ENCODE results near the gene PTPRM. TPM values are rescaled to one million over a fixed set of nuclear protein-coding genes. Genes with fewer than 3 reads are reported as not detected.

Gene PTPRM
- polyA plus RNA-seq, 2 of the 4 experiments (the other 2 are of a cell fraction), result 44.5 to 199 TPM

DNA sequence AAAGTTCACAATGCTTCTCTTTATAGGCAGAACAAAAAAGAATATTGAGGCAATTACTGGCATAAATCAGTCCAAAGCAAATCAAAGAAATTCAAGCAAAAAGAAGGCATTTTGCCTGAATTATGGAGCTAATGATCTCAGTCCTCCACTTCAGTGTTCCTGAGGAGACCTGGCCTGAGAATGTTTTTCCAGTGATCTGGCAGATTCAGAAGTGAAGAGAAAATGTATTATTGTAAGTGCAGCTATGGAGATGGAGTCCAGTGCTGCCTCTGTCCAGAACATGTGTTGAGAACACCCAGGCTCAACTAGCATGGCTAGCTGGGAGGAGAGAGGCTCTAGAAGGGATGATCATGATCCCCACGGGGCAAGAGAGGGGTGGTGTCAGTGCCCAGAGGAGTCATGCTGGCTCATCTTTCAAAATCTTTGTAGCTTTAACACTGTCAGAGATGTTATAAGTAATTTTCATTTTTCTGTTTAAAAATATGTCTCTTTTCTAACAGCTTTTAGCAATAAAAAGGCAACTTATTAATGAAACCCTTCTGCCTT lies 675.1 kb downstream of the PTPRM start:
- Histone ChIP-seq H3K27ac (no peak overlapping the region), H3K9me3 (no peaks in the 10 kb centered on the region), H3K4me1 (no peaks in the 10 kb centered on the region), H3K4me3 (no peak overlapping the region), H3K4me2 (no peak overlapping the region)
- no peak for FAIRE-seq
- ATAC-seq, result no peak
- TF ChIP-seq REST (IDR thresholded peaks at IDR 0.05) (no peak), KDM1A (IDR thresholded peaks at IDR 0.05; ENCODE audit: low read depth) (no peak), FOSL2 (IDR thresholded peaks at IDR 0.05) (no peak), FOSL2 (CRISPR knock-in tag; IDR thresholded peaks at IDR 0.05) (no peak), EHMT2 (IDR thresholded peaks at IDR 0.05; ENCODE audit: low read depth) (no peak), MAX (IDR thresholded peaks at IDR 0.05) (no peak), HOXB13 (CRISPR knock-in tag; IDR thresholded peaks at IDR 0.05; ENCODE audit: low read depth) (no peak), CHD2 (IDR thresholded peaks at IDR 0.05; ENCODE audit: low read length, partially characterized antibody) (no peak), POLR2A (IDR thresholded peaks at IDR 0.05; ENCODE audit: low read length) (no peak)
- 64% methylated on average over 1 of the region's 1 CpG for WGBS (ENCODE audit: missing lambda C conversion rate)
- no peak for DNase-seq (ENCODE audit: low read depth in 1 of 2, low spot score in 1 of 2)
- POLR2A ChIA-PET, result no interaction called here
- CTCF ChIA-PET, result no interaction called here

DNA sequence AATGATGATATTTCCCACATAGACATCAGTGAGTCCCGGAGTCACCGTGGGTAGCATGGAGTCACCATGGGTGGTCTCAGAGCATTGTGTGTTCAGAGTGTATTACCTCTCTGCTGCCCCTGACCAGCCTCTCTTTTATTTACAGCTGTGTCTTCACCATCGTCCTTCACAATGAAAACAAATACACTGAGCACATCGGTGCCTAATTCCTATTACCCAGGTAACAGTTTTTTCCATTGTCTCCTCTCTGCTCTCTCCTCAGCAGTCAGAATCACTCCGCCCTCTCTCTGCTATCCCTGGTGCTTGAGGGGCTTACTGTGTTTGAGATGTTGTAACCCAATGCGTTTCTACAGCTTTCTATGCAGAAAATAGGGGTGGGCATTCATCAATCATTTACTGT lies 680.6 kb downstream of the PTPRM start:
- ChIA-PET CTCF (no interaction called here), POLR2A (no interaction called here)
- H3K4me2 ChIP-seq, result no peak overlapping the region
- no peaks in the 10 kb centered on the region for H3K4me1 ChIP-seq
- WGBS (ENCODE audit: missing lambda C conversion rate), result 86% methylated on average over 6 of the region's 6 CpGs
- no peak overlapping the region for H3K4me3 ChIP-seq
- no peak for FAIRE-seq
- no peak for DNase-seq (ENCODE audit: low read depth in 1 of 2, low spot score in 1 of 2)
- TF ChIP-seq FOXS1 (CRISPR knock-in tag; IDR thresholded peaks at IDR 0.05), result no peak
- TF ChIP-seq, protein P1, sequence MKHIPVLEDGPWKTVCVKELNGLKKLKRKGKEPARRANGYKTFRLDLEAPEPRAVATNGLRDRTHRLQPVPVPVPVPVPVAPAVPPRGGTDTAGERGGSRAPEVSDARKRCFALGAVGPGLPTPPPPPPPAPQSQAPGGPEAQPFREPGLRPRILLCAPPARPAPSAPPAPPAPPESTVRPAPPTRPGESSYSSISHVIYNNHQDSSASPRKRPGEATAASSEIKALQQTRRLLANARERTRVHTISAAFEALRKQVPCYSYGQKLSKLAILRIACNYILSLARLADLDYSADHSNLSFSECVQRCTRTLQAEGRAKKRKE (CRISPR knock-in tag; IDR thresholded peaks at IDR 0.05; ENCODE audit: low read depth), result no peak
- TF ChIP-seq HOXB13 (CRISPR knock-in tag; IDR thresholded peaks at IDR 0.05; ENCODE audit: low read depth), result no peak
- TF ChIP-seq BCL3 (IDR thresholded peaks at IDR 0.05), result no peak
- no peak overlapping the region for H3K27ac ChIP-seq
- ATAC-seq, result no peak
- no peaks in the 10 kb centered on the region for H3K9me3 ChIP-seq

DNA sequence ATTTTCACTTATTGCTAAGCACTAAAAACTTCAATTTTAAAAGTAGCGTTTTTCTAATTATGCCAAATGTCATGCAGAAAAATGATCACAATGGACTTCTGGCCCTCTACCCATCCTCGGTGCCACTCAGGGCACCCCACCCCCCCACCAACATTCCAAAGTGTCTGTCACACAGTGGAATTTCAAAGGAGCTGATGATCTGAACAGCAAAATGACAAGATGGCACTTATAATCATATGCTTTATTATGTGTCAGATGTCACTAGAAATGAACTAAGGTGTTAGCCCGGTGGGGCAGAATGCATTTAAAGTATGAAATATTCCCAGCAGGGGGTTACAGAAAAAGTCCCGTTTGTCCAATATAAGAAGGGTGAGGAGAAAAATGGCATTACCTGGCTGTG lies 681.5 kb downstream of the PTPRM start:
- Histone ChIP-seq H3K4me3 (no peak overlapping the region), H3K4me2 (no peak overlapping the region), H3K4me1 (no peaks in the 10 kb centered on the region), H3K9me3 (no peaks in the 10 kb centered on the region), H3K27ac (no peak overlapping the region)
- ChIA-PET CTCF (no interaction called here), POLR2A (no interaction called here)
- FAIRE-seq (no peak), DNase-seq (ENCODE audit: low read depth in 1 of 2, low spot score in 1 of 2) (no peak), ATAC-seq (no peak)
- WGBS (ENCODE audit: missing lambda C conversion rate), result 82% methylated on average over 4 of the region's 4 CpGs
- TF ChIP-seq PBX3 (IDR thresholded peaks at IDR 0.05) (no peak), ZC3H11A (IDR thresholded peaks at IDR 0.05) (no peak), MAX (IDR thresholded peaks at IDR 0.05) (no peak), CEBPB (IDR thresholded peaks at IDR 0.05) (no peak), SMC3 (IDR thresholded peaks at IDR 0.05) (no peak), HOXB13 (CRISPR knock-in tag; IDR thresholded peaks at IDR 0.05; ENCODE audit: low read depth) (no peak), ZFP36 (IDR thresholded peaks at IDR 0.05; ENCODE audit: borderline replicate concordance, partially characterized antibody) (no peak), FOXS1 (CRISPR knock-in tag; IDR thresholded peaks at IDR 0.05) (no peak), FOSB (CRISPR knock-in tag; IDR thresholded peaks at IDR 0.05) (no peak), EHMT2 (IDR thresholded peaks at IDR 0.05; ENCODE audit: low read depth) (no peak), CBX2 (IDR thresholded peaks at IDR 0.05; ENCODE audit: borderline replicate concordance, low read depth) (no peak), PHF8 (IDR thresholded peaks at IDR 0.05; ENCODE audit: borderline replicate concordance, low read depth) (no peak), RARB (CRISPR knock-in tag; IDR thresholded peaks at IDR 0.05) (no peak), JUN (IDR thresholded peaks at IDR 0.05) (no peak)
- TF ChIP-seq, protein P2, sequence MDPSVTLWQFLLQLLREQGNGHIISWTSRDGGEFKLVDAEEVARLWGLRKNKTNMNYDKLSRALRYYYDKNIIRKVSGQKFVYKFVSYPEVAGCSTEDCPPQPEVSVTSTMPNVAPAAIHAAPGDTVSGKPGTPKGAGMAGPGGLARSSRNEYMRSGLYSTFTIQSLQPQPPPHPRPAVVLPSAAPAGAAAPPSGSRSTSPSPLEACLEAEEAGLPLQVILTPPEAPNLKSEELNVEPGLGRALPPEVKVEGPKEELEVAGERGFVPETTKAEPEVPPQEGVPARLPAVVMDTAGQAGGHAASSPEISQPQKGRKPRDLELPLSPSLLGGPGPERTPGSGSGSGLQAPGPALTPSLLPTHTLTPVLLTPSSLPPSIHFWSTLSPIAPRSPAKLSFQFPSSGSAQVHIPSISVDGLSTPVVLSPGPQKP (IDR thresholded peaks at IDR 0.05; ENCODE audit: low read depth, low read length), result no peak
- TF ChIP-seq, protein P3, sequence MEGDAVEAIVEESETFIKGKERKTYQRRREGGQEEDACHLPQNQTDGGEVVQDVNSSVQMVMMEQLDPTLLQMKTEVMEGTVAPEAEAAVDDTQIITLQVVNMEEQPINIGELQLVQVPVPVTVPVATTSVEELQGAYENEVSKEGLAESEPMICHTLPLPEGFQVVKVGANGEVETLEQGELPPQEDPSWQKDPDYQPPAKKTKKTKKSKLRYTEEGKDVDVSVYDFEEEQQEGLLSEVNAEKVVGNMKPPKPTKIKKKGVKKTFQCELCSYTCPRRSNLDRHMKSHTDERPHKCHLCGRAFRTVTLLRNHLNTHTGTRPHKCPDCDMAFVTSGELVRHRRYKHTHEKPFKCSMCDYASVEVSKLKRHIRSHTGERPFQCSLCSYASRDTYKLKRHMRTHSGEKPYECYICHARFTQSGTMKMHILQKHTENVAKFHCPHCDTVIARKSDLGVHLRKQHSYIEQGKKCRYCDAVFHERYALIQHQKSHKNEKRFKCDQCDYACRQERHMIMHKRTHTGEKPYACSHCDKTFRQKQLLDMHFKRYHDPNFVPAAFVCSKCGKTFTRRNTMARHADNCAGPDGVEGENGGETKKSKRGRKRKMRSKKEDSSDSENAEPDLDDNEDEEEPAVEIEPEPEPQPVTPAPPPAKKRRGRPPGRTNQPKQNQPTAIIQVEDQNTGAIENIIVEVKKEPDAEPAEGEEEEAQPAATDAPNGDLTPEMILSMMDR (IDR thresholded peaks at IDR 0.05), result no peak
